Fibroblast of skin of scalp (primary cell): ENCODE measurements around the gene RMND5A. TPM values are rescaled to one million over a fixed set of nuclear protein-coding genes. Genes with fewer than 3 reads are reported as not detected.
A peak's percentile ranks its signal among the peaks of the same experiment; 100 is the strongest.
"Not testable (repeated sequence)": the region's sequence is repeated elsewhere in the genome, so short reads cannot be mapped to it uniquely, and the experiment has no call there.

Experiments
- DNase-seq: peaks from one replicate; pipeline ENCODE4 v3.0.0-alpha.2; 2013
- polyA plus RNA-seq, 2 experiments: library from polyadenylated mRNA; unstranded; fragments of 120-200 nt; gene quantifications; one replicate each; pipeline ENCODE4 v1.2.1, GENCODE V29; 2013; ENCODE audit not compliant: insufficient read length in 2 of 2

Gene RMND5A, protein sequence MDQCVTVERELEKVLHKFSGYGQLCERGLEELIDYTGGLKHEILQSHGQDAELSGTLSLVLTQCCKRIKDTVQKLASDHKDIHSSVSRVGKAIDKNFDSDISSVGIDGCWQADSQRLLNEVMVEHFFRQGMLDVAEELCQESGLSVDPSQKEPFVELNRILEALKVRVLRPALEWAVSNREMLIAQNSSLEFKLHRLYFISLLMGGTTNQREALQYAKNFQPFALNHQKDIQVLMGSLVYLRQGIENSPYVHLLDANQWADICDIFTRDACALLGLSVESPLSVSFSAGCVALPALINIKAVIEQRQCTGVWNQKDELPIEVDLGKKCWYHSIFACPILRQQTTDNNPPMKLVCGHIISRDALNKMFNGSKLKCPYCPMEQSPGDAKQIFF
- polyA plus RNA-seq (2013, experiment 1 of 2; ENCODE audit: insufficient read length), result 13.7 TPM
- polyA plus RNA-seq (2013, experiment 2 of 2; ENCODE audit: insufficient read length), result 15.0 TPM

DNA sequence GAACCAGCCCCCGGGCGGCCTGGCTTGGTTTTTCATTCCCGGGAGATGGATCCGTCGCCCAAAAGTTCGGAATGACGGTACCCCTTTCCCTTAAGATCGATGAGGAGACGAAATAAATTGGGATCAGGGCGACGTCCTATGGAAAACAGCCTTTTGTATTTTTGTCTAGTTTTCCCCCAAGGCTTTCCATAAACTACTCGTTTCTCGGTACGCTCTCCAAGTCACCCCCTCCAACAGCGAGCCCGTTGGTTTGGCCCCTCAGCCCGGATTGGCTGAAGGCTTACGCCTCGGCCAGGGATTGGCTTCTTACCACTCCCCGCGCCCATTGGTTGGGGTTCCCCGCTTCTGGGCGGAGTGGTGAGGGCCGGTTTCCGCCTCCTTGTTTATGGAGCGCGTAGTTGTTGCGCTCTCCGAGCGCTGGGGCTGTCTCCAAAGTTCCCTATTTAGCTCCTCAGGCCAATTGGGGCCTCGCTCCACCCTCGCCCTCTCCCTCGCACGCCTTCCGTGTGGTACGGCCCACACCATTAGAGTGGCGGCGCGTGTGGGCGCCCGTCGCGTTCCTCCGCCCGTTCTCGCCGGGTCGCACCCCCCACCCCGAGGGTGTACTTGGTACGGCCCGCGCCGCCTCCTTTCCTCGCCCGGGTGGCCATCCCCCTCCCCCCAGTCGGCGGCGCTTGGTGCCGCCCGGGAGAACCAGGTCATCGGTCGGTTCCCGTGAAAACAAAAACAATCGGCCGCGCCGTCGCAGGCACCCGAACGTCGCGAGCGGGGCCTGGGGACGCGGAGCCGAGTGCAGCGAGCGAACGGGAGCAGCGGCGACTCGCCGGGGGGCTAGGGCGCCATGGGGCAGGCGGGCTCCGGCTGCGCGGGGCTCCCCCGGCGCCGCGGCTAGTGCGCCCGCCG lies at the start of gene RMND5A:
Gene RMND5A (plus strand): TSS at position 655 of the 903 bp plus-strand sequence. CDS start 377 bp downstream, outside the sequence.
- peak; percentile 94 for DNase-seq

DNA sequence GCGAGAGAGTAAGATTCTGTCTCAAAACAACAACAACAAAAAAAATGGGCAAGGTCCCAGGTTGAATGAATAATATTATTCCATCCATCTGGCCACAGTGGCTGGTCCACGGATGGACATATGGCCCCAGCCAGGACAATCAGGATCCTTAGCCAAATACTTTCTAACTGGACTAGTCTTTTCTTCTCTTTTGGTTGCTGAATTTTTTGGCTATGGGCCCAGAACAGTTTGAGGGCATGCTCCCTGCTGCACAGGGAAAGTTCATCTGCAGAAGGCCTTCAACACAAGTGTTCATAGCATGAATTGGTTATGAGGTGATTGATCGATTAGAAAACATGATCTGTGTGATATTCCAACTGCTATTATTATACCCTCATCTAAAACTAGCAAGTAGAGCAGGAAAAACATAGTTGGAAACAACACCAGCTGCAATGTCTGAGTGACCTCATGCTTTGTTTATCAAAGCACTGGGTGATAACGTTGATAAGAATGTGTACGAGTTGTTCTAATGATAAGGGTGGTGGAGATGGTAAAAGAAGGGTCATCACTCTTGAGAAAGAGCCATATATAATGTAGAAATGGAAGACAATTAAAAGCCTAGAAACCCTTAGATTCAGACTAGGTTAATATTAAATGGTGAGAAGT lies 48.6 kb upstream of the RMND5A start:
- no peak for DNase-seq

DNA sequence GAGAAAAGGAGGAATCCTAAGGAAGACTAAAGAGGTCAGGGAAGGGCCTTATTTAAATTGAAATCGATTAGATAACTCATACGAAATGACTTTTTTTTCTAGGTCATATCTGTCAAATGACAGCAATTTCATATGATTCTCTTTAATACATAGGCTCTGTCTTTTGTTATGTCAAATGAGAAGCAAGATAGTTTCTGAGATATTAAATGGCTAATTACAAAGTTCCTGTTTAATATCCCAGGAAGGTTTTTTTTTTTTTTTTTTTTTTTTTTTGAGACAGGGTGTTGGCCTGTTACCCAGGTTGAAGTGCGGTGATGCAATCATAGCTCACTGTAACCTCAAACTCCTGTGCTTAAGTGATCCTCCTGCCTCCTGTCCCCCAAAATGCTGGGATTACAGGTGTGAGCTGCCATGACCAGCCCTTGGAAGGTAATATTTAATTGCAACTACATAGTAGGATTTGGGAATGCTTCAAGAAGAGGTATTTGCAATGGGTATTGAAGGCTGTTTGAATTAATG lies 48.0 kb upstream of the RMND5A start:
- DNase-seq, result no peak

DNA sequence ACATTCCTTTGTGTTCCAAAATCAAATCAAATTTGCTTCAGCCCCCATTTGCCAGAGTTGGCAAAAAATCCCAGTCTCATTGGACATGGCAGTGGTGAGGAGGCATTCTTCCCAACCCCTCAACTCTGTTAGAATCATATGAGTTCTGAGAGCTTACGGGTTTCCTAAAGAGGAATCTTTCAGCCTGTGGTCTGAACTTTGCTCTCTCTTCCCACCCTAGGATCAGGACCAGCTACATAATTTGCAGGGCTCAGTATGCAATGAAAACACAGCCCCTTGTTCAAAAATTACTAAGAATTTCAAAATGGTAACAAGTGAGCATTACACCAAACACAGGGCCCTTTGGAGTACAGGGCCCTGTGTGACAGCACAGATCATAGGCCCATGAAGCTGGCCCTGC lies 47.1 kb upstream of the RMND5A start:
- no peak for DNase-seq

DNA sequence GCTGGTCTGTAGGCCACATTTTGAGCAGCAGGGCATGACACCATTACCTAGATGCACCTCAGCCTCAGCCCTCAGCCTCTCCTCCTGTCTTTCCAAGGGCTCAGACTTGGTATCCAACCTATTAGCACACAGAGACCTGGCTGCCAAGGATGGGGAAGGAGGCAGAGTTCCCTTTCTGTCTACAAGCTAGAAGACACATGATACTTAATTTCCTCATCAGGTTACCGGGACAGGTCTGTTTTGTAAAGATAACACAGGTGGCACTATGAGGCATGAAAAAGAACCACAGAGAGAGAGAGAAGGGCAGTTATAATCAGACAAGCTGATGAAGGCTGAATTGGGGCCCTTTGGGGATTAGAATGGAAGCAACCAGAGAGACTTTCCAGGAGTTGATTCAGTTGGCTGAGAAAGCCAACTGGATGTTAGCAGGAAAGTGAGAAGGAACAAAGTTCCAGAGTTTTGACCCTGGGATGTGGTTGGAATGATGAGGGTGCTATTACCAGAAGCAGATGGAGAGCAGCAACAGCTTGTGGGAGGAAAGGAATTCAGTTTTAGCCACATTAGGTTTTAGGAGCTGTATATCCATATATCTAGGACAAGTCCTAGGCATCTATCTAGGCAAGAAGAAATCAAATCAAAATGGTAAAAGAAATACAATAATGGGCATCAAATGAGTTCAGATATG lies 46.0 kb upstream of the RMND5A start:
- no peak for DNase-seq

DNA sequence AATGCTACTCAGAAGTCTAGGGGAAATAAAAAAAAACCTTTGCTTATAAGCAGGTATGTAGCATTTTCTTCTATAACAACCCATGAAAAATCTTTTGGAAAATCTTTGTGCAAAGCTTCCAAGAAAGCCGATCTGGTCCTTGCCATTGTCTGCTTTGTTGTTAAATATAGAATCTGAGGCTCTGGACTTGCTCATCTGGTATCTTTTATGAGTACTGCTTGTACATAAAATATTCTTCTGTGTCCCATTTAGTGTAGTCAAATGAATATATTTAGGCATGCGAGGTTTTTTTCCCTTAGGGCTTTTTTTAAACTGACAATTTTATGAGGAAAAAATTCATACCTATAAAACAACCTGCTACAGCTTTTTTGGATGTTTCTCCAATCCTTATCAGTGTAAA lies 45.0 kb upstream of the RMND5A start:
- no peak for DNase-seq

DNA sequence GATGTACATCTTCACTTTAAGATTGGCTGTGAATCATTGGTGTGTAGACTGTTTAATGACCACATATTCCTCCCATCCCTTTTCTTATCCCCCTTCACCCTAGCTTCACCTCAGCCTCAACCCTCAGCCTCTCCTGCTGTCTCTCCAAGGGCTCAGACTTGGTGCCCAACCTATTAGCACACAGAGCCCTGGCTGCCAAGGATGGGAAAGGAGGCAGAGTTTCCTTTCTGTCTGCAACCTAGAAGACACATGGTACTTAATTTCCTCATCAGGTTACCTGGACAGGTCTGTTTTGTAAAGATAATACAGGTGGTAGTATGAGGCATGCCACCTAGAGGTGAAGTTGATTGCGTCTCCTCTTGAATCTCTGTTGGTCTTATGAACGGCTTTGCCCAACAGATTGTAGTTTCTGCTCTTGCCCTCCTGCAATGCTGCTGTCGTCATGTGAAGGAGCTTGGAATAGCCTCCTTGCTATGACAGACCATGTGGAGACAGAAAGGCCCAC lies 44.5 kb upstream of the RMND5A start:
- no peak for DNase-seq

DNA sequence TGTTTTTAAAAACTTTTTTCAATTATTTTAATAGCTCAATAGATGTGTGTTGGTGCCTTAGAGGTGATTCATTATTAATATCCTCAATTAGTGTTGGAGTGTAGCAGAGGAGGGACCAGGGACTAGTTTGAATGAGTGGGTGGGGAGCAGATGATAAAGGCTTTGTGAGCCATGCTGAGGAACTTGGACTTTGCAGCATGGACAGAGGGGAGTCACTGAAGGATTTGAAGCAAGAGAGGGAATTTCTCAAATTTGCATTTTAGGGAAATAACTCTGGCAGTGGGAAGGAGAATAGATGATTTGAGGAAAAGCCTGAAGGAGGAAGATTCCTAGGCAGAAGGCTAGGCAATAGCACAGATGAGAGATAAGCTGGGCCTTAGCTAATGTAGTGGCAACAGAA lies 42.3 kb upstream of the RMND5A start:
- DNase-seq, result no peak

DNA sequence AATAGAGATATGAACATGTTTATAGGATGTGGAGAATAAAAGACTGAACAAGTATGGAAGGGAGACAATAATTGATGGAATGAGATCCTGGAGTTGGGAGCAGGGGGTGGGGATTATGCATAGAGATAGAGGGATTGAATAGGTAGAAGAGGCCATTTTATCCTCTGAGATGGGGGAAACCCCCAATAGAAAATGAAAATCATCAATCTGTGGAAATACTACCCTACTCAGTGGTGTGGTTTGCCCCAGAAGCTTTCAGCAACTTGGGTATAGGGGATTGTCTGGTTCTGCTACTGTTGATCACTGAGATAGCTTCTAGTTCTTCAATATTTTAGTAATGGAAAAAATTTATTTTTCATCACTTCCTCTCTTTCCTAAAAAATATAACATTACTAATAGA lies 41.1 kb upstream of the RMND5A start:
- no peak for DNase-seq

DNA sequence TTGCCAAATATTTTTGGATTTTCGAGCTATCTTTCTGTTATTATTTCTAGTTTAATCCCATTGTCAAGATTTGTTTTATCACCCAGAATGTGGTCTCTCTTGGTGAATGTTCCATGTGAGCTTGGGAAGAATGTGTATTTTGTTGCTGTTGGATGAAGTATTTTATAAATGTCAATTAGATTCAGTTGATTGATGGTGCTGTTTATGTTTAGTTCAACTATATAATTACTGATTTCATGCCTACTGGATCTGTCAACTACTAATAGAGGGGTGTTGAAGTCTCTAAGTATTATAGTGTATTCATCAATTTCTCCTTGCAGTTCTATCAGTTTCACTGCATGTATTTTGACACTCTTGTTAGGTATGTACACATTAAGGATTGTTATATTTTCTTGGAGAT lies 34.7 kb upstream of the RMND5A start:
- DNase-seq, result no peak

DNA sequence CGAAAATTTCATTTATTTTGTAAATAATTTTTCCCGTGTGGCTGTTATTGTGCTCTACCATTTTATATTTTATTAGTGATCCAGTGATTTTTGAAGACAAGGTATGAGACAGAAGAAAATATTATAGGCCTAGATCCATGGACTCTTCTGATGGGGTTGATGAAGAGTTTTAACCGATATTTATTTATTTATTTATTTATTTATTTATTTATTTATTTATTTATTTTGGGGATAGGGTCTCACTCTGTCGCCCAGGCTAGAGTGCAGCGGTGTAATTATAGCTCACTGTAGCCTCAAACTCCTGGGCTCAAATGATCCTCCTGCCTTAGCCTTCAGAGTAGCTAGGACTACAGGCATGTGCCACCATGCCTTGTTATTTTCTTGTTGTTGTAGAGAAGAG lies 33.6 kb upstream of the RMND5A start:
- DNase-seq, result no peak

DNA sequence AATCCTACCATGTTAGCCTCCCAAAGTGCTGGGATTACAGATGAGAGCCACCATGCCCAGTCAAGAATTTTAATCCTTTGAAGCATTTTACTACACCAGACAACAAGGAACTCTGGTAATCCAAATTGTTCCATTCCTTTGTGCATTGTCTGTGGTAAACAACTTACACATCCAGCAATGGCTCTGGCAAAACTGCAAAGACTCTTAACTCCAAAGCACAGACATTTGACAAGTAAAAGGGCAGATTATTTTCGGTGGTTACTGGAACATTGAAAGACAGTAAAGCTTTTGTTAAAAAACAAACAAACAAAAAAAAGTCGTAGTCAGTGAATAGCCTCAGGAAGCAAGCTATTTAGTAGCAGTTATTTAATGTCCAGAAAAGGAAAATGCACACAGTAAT lies 33.2 kb upstream of the RMND5A start:
- DNase-seq, result no peak

DNA sequence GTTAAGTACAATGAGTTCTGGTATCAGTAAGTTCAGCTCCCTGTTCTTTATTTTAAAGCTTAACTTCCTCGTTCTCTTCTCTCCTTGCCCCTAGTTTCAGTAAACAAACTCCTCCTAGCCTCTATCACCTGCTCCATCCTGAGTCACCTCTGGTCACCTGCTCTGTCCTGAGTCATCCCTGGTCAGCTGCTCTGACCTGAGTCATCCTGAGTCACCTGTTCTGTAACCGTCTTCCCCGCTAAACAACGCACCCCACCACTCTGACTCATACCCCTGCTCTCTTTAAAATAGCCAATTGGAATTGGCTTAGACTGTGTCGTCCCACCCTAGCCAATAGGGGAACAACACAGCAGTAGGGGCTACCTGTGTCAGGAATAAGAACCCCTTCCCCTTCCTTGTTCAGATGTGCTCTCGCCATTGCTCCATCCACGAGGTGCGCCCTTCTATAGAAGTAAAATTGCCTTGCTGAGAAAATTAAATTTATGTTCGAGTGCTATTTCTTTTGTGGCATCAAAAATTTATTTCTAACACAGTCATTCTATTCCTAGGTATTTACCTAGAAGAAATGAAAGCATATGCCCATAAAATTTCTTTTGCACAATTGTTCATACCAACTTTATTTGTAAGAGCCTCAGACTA lies 24.9 kb upstream of the RMND5A start:
- DNase-seq, result no peak

DNA sequence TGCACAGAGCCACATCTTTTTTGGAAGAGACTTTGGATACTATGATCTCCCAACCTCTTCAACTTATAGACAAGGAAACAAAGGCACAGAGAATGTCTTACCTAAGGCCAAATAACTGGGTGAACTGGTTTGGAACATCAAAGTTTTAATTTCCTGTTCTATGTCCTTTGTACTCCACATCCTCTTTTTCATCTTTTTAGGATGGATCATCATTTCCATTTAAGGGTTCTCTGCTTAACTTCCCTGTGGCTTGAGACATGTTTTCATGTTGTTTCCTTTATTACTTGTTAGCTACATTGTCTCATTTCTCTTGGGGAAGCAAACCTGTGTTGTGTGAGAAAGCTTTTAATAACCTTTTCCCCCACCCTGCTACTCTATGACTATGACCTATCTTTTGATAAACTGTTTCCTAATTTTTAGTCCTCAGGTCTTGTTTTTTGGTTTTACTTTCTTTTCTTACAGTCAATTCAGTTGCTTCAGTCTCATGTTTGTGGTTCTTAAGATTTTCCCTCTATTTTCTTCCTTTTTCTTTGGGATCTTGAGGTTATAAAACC lies 22.5 kb upstream of the RMND5A start:
- DNase-seq, result no peak

DNA sequence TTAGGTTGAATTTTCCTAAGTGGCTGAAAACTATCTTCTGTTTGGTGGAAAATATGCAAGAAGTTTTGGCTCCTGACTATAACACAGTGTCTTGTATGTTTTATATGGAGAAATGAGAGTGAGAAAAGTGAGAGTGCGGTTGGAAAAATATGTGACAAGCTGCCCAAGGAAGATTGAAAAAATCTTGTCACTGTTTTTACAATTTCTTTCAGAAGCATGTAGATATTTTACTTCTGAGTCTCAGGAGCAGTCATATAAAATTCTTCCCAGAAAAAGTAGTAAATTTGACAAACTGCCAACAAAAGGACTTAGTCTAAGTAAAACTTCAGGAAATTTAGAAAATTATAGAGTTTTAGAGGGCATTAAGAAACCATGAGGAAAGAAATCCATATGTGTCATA lies 19.4 kb upstream of the RMND5A start:
- peak; percentile 84 for DNase-seq

DNA sequence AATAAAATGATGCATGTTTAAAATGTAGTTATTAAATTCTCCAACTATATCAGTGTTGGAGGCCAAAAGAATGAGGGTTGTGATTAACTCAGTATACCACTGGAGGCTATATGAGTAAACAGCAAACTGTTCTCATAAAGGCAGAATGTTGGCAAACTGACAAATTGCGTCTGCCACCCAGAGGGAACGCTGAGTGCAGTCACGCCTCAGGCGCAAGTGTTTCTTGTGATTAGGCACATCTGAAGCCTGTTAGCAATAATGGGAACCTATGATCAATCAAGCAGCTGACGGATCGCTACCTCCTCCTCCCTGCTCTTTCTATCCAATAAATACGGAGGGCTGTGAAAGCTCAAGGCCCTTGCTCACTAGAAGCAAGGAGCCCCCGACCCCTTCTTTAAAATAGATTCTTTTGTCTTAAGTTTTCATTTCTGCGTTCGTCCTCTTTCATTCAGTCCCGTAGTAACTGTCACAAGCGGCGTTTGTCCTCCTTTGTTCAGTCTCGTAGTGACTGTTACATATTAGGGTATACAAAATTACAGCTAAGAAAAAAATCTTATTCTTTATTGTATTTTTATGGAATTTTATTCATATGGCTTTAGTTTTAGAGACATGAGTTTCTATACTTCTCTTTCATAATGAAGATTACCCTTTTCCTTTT lies 16.3 kb upstream of the RMND5A start:
- peak; percentile 75 for DNase-seq

DNA sequence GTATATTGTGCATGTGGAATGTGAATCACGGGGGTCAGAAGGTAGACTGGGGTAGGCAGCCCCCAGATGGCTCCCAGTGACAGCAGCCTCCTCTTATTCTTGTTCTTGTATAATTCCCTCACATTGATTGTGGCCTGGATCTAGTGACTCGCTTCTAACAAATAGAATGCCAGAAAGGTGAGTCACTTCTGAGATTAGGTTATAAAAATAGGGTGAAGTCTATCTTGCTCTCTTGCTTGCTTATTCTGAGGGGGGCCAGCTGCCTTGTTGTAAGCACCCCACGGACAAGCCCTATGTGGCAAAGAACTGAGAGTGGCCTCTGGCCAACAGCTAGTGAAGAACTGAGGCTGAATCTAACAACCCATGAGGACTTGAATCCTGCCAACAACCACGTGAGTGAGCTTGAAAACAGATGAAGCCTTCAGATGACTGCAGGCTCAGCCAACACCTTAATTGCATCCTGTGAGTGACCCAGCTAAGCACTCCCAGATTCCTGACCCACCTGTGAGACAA lies 15.6 kb upstream of the RMND5A start:
- peak; percentile 83 for DNase-seq

DNA sequence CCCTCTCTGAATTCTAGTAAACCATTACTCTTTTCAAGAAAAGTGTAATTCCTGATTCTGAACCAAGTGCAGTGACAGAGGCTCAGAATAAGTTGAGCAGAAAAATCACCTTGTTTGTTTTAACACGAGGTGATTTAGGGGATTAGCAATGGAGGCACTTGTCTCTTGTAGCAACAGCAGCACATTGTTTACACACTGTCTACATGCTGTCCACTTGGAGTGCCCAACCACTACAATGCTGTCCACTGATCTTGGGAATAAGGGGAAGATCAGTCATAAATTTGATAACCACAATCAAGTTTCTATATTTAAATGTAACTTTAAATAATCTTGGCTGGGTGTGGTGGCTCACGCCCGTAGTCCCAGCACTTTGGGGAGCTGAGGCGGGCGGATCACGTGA lies 13.9 kb upstream of the RMND5A start:
- DNase-seq, result no peak

DNA sequence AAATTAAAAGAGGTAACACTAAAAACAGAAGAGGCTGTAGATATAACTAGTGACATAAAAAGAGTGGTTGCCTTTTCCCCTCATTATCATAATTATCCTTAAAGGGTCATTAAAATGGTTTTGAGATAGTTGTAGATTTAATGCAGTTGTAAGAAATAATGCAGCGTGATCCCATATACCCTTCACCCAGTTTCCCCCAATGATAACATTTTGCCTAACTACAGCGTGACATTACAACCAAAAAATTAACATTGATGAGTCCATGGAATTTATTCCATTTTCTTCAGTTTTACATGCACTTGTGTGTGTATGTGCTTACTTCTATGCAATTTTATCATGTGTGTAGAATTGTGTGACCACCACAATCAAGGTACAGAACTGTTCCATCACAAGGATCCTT lies 13.2 kb upstream of the RMND5A start:
- no peak for DNase-seq

DNA sequence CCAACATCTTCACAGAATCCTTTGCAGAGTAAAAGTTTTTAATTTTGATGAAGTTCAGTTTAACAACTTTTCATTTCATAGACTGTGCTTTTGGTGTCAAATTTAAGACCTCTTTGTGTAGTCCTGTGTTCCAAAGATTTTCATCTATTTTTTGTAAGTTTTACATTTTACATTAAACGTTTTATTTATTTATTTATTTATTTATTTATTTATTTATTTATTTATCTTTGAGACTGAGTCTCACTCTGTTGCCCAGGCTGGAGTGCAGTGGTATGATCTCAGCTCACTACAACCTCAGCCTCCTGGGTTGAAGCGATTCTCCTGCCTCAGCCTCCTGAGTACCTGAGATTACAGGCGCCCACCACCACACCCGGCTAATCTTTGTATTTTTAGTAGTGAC lies 12.0 kb upstream of the RMND5A start:
- DNase-seq, result not testable (repeated sequence)
